ENCODE measurements around the gene SLC37A2. TPM values are rescaled to one million over a fixed set of nuclear protein-coding genes. Genes with fewer than 3 reads are reported as not detected.

Gene SLC37A2
- total RNA-seq, 1 donor from 2014 or later, result 0.45 TPM

DNA sequence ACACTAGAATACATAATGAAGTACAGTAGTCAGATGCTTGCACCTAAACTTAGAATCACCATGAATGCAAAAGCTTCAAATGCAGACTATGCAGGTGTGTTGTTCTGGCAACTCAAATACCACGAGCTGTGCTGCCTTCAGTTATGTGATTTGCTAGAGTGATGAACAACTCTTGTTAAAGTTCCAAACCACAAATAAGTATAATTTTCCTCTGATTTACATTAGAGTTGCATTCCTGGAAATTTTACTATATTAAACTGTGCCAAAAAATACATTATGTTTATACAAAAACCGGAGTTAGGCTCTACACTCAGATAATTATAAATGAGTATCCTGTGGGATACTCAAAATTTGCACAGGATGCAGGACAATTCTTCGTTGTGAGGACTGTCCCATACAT lies 45.4 kb downstream of the SLC37A2 start:
- DNase-seq (ENCODE audit: low read depth), result no peak

DNA sequence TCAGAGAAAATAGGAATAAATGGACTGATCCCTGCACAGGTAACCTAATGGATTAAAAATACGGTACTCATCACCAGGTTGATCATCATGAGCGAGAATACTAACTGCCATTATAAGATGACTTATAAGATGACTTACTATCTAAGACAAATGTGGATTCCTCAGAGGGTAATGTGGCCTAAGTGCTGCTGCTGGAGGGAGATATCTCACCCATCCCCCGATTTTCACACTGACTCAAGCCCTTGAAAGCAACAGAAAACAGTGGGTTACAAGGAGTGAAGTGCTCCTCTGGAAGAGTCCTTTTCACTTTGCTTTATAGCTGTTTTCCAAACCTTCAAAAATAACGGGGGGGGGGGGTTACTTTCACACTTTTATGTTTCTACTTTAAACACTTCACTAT lies 47.4 kb downstream of the SLC37A2 start:
- DNase-seq (ENCODE audit: low read depth), result no peak

DNA sequence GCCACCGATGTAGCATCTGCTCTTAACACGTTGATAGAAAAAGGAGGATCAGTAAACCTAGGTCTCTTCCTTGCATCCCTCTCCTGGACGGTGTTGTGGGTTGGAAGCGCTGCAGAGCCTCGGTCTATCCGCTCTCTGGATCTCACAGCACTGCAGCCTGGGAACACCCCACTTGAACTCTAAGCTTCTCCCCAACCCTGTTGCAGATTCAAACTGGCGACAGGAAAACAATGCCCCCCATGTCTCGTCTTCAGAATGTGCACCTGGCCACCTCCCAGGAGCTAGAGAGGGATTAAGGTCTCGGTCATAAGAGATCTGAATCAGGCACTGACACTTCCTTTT lies 47.9 kb downstream of the SLC37A2 start:
- DNase-seq (ENCODE audit: low read depth), result peak; percentile 6

DNA sequence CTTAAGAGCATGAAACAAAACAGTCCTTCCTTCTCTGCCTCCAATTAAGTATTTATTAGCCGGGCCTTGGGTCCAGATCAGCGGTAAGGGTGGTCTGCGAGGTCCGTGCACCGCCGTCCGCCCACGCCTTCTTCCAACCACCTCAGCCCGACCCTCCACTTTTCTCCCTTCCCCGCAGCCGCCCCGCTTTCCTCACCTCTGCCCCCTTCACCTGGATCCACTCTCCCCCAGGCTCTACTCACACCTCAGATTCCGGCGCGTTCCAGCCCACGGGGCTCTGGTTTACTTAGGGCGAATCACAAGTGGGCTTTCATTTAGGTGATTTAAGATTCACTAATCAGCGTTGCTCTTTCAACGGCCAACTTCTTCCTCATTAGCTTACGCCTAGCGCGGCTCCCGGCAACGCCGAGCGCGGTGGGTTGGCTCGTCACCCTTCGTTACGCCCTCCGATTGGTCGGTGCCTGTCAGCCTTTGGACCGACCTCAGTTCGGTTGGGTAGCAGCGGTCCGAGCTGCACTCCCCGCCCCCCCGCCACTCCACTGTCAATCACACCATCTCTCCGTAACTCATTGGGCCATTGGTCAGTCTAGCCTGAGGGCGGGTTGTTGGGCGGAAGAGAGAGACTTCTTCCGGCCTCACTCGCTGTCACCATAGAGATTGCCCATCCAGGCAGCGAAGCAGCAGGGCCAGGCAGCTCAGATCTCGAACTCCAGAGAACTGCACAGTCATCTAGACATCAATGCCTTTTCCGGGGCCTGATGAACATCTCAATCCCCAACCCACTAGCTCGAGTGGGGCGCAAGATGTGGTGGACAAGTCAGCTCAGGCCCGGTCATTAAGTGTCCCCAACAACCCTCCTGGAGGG lies 48.5 kb downstream of the SLC37A2 start, which contains the start of gene TMEM218:
TMEM218 (minus strand) TSS at position 284 of the 865 bp plus-strand sequence. CDS start 9,385 bp downstream, outside the sequence.
- peak; percentile 97 for DNase-seq (ENCODE audit: low read depth)

DNA sequence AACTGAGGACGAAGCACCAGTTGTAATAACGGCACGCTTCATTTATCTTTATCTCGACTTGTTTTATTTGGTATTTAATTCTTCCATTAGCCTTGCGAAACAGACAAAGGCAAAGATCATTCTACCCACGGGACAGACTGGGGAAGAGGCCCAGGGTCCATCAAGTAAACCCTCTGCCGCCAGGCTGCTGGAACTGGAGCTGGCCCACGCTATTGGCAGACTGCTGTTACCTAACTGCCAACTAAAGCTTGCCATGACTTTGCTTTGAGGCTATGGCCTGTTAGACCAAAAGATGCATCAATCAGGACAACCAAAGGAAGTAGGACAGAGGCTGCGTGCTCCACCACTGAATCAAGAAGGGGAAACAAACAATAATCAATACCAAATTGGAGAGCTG lies 49.1 kb downstream of the SLC37A2 start:
- no peak for DNase-seq (ENCODE audit: low read depth)

DNA sequence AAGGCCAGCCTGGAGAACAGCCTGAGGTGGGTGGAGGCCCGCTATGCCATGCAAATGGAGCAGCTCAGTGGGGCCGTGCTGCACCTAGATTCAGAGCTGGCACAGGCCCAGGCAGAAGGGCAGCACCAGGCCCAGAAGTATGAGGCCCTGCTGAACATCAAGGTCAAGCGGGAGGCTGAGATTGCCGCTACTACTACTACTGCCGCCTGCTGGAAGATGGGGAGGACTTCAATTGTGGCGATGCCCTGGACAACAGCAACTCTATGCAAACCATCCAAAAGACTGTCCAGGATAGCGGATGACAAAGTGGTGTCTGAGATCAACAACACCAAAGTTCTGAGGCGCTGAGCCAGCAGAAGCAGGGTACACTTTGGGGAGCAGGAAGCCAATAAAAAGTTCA lies 51.4 kb downstream of the SLC37A2 start:
- no peak for DNase-seq (ENCODE audit: low read depth)

DNA sequence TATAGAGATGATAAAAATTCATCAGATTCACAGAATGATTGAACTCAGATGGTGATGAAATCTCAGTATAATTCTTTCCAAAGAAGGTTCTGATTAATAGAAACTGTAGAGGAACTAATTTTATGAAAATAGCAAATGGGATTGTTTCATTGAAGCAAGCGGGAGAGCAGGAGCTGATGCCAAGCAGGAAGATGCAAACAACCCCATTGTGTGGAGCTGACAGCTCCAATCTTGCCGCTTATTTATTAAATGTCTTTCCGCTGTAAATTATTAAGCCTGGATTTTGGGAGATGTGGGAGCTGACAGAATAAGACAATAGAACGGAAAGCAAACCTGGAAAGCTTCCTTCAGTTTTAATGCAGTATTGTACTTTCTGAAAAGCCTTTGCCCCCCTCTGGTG lies 54.3 kb downstream of the SLC37A2 start:
- no peak for DNase-seq (ENCODE audit: low read depth)

DNA sequence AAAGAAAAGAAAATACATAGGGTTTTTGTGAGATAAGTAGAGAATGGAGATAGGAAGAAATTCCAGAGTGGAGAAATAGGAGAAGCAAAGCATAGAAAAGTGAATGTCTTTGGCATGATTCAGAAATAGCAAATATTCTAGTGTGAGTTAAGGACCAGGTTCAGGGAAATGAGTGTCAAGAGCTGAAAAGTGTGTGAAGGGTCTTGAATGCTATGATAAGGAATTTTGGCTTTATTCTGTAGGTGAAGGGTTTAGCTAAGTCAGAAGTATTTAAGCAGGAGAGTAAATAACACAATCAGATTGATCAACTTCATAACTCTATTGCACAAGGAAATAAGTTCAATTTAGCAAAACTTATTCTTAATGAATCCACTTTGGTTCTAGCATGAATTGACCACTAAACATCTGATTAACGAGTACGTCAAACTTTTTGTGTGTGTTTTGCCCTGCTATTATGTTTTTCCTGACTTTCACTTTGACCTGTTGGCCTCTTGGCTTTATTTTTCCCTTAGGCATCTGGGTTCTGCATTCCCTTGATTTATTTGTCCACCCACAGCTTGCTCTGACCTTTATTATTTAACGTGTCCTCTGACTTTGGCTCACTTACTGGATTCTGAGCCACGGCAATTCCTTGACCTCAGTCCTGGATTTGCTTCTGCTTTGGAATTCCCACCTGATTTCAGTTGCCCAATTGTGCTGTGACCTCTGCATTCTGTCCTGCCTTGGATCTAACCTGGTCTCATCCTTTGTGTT lies 60.3 kb downstream of the SLC37A2 start:
- DNase-seq (ENCODE audit: low read depth), result no peak

DNA sequence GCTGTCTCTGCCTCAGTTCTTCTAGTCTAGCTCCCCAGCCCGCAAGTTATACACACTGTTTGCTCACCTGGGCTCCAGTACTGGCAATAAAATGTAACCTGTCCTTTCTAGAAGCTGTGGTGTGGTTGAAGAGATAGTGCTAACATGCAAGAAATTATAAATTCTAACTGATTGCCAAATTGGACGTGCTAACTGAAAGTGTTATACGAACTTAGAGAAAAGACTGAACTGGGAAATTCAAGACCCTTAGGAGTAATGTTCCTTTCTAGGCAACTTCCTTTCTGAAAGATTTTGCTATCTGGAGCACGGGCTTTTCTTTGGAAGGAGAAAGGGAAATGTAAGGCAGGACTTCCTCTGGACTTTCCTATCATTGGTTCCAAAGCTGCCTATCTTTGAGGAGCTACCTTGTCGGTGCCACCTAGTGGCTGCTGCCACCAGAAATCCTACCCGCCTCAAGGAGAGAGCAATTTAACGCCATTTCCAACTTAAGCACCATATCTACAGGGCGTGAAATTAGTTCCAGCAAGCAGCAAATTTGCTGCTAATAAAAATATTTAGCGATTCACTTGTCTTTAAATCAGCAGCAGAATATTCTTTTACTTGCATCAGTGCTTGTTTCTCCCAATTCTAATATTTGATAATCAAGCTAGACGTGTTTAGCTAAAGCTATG lies 61.0 kb downstream of the SLC37A2 start:
- peak; percentile 56 for DNase-seq (ENCODE audit: low read depth)

- no peak for DNase-seq (ENCODE audit: low read depth)
Measured at GRCh38 chr11:125124618-125124992, 61.5 kb downstream of the SLC37A2 start.

- DNase-seq (ENCODE audit: low read depth), result no peak
Measured at GRCh38 chr11:125128450-125128849, 65.3 kb downstream of the SLC37A2 start.

DNA sequence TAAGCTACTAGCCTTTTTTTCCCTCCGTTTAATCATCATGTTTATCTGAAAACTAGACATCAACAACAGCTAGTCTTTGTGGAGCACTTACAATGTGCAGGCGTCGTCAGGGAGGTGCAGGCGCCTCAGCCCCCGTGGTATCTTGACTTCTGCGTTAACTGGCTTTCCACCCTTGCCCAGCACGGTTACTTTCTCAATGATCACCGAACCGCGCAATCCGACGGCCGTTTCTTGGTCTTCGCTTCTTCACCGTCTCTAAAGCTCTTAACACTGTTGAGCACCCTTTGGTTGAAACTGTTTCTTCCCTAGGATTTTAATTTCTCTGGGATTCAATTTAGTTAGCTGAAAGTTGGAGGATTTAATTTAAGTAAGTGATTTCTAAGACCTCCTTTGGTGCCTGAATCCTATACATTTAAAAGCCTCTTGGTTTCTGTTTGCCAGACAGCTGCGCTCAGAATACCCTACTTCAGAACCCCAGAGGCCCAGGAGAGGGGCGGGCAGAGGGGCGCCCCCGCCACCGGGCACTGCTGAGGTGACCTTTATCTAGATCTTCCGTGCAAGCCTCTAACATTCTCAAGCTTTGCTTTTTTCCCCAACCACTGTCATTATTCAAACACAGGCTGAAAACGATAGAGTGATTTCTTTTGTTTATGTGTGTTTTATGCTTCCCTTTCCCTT lies 66.3 kb downstream of the SLC37A2 start:
- DNase-seq (ENCODE audit: low read depth), result no peak

GRCh38 chr11:125132071-125132470 lies 69.0 kb downstream of the SLC37A2 start:
- no peak for DNase-seq (ENCODE audit: low read depth)

- no peak for DNase-seq (ENCODE audit: low read depth)
Measured at GRCh38 chr11:125132596-125132995, 69.5 kb downstream of the SLC37A2 start.

- no peak for DNase-seq (ENCODE audit: low read depth)
Measured at GRCh38 chr11:125136001-125136400, 72.9 kb downstream of the SLC37A2 start.

GRCh38 chr11:125138966-125139365 lies 75.9 kb downstream of the SLC37A2 start:
- DNase-seq (ENCODE audit: low read depth), result no peak

GRCh38 chr11:125139778-125140177 lies 76.7 kb downstream of the SLC37A2 start:
- DNase-seq (ENCODE audit: low read depth), result no peak

Other genes with a start within 250 kb of the SLC37A2 start
- 7.3 and 12.2 TPM in 2 replicates for gene ROBO3, start 197.9 kb upstream of the SLC37A2 start, total RNA-seq
- gene ROBO4, start 165.4 kb upstream of the SLC37A2 start, total RNA-seq, result 0.85 and 4.2 TPM in 2 replicates
- not detected in 2 replicates for gene HEPN1, start 144.1 kb upstream of the SLC37A2 start, total RNA-seq
- 0.25 TPM in 1 of 2 replicates, not detected in the other for gene HEPACAM, start 127.3 kb upstream of the SLC37A2 start, total RNA-seq
- gene CCDC15, start 109.1 kb upstream of the SLC37A2 start, total RNA-seq, result 0.17 and 0.50 TPM in 2 replicates
- gene TMEM218, start 48.3 kb downstream of the SLC37A2 start, total RNA-seq, result 16.1 and 27.0 TPM in 2 replicates
- not detected in 2 replicates for gene PKNOX2, start 101.4 kb downstream of the SLC37A2 start, total RNA-seq

All from renal cortical epithelial cell (primary cell).